GM18867 (cell line): Measurements from ENCODE around the gene FCHSD2.
"Not testable (repeated sequence)": the region's sequence is repeated elsewhere in the genome, so short reads cannot be mapped to it uniquely, and the experiment has no call there.

Experiments used
- ATAC-seq: cut with Tn5 transposase; IDR thresholded peaks from one replicate; pipeline ENCODE4 v1.9.1; 2021; ENCODE audit warnings: mild to moderate bottlenecking, moderate library complexity; ENCODE audit not compliant: unreplicated experiment

The FCHSD2 gene

GRCh38 chr11:72826191-72826941 is 315.8 kb downstream of the FCHSD2 start:
- ATAC-seq = no peak

- no peak for ATAC-seq
Observed at GRCh38 chr11:72825661-72826060, 316.5 kb downstream of the FCHSD2 start.

GRCh38 chr11:72824811-72825505 is 317.2 kb downstream of the FCHSD2 start:
- ATAC-seq = no peak

- ATAC-seq = no peak
Observed at GRCh38 chr11:72824020-72824419, 318.1 kb downstream of the FCHSD2 start.

GRCh38 chr11:72823105-72823804 is 318.9 kb downstream of the FCHSD2 start:
- ATAC-seq = no peak

GRCh38 chr11:72821920-72822799 is 320.0 kb downstream of the FCHSD2 start:
- ATAC-seq = peak; percentile 75

GRCh38 chr11:72821221-72821919 is 320.7 kb downstream of the FCHSD2 start:
- ATAC-seq = no peak

- ATAC-seq = no peak
Observed at GRCh38 chr11:72820439-72821139, 321.5 kb downstream of the FCHSD2 start.

GRCh38 chr11:72818971-72819370 is 323.1 kb downstream of the FCHSD2 start:
- no peak for ATAC-seq

- ATAC-seq = no peak
Observed at GRCh38 chr11:72817966-72818365, 324.2 kb downstream of the FCHSD2 start.

GRCh38 chr11:72816404-72816990 is 325.6 kb downstream of the FCHSD2 start:
- ATAC-seq = no peak

- peak; percentile 4 for ATAC-seq
Observed at GRCh38 chr11:72815110-72815618, 327.0 kb downstream of the FCHSD2 start.

GRCh38 chr11:72814286-72815109 is 327.6 kb downstream of the FCHSD2 start, which contains the start of gene ATG16L2:
Gene ATG16L2 (plus strand): TSS chr11:72814411. CDS start chr11:72814446, 35 bp downstream.
- peak; percentile 61 for ATAC-seq

- peak; percentile 50 for ATAC-seq
Observed at GRCh38 chr11:72813740-72814285, 328.3 kb downstream of the FCHSD2 start.

- peak; percentile 25 for ATAC-seq
Observed at GRCh38 chr11:72812967-72813739, 329.0 kb downstream of the FCHSD2 start.

- no peak for ATAC-seq
Observed at GRCh38 chr11:72812604-72812966, 329.5 kb downstream of the FCHSD2 start.

GRCh38 chr11:72811686-72812085 is 330.4 kb downstream of the FCHSD2 start:
- ATAC-seq = not testable (repeated sequence)
